T-helper 17 cell (primary cell): ENCODE measurements around the gene HRH3. TPM values are rescaled to one million over a fixed set of nuclear protein-coding genes. Genes with fewer than 3 reads are reported as not detected.

Source experiments
- ATAC-seq: fragments of 150-1000 bp; cut with Tn5 transposase; 2 replicates; pipeline ENCODE4 v1.10.0; 2021; ENCODE audit warnings: mild to moderate bottlenecking, moderate library complexity
- DNase-seq, 3 donors: peaks; one replicate each; pipeline versions ENCODE4 v3.0.0 to v3.0.0-alpha.2; 2020 to 2021
- H3K9me3 ChIP-seq: one replicate; pipeline ENCODE4 v1.7.0; 2013; ENCODE audit warnings: low read length, mild to moderate bottlenecking; ENCODE audit not compliant: control insufficient read depth, poor library complexity, severe bottlenecking
- H3K27ac Mint-ChIP-seq: one replicate; pipeline ENCODE4 v1.8.0; 2022; ENCODE audit warnings: mild to moderate bottlenecking, moderate library complexity, mixed read lengths
- H3K27me3 Mint-ChIP-seq: one replicate; pipeline ENCODE4 v1.8.0; 2022; ENCODE audit warnings: mixed read lengths
- H3K36me3 Mint-ChIP-seq: one replicate; pipeline ENCODE4 v1.8.0; 2022; ENCODE audit warnings: low read depth, mixed read lengths
- H3K4me1 Mint-ChIP-seq: one replicate; pipeline ENCODE4 v1.8.0; 2022; ENCODE audit warnings: mild to moderate bottlenecking, mixed read lengths
- H3K4me3 Mint-ChIP-seq: one replicate; pipeline ENCODE4 v1.8.0; 2022; ENCODE audit warnings: mild to moderate bottlenecking, moderate library complexity, mixed read lengths
- total RNA-seq, 4 donors: library from RNA in 2 of 4; stranded (reverse) in 2 of 4; gene quantifications; one replicate each; pipeline ENCODE4 v1.2.3 and lab custom pipeline; 2022 to 2026

The HRH3 gene
- total RNA-seq, 2 donors from 2014 or later: not detected

DNA sequence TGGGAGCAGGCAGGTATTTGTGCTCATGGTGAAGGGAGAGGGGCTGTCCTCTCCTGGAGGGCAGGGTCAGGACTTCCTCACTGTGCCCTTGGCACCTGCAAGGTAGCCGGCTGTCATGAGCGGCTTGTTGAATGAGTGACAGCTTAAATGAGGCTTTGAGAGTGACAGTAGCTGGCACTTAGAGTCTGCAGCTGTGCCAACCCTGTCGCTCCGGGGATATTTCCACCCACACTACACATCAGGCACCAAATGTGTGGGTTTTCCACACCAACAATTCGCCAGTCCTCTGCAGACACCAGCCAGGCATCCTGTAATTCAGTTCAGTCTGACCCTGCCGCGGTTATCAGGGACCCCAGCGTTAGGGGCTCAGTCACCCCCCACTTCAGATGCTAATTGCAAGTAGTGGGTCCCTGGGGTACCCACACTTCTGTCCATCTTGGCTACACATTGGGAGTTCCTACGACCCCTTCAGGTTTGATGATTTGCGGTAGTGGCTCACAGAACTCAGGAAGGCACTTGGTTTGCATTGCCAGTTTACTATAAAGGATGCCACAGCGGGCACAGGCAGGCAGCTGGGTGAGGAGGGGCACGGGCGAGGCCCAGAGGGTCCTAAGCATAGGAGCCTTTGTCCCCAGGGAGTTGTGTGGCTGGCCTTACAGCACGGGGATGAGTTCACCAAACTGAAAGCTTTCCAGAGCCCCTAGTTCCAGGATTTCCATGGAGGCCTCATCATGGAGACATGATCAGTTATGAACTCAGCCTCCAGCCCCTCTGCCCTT lies 28.1 kb downstream of the HRH3 start:
- H3K36me3 Mint-ChIP-seq: peaks cover 5% of the 10 kb centered on the region
- no peaks in the 10 kb centered on the region for H3K9me3 ChIP-seq
- peaks cover 16% of the 10 kb centered on the region for H3K4me1 Mint-ChIP-seq
- H3K4me3 Mint-ChIP-seq: no peak overlapping the region
- no peak for DNase-seq
- no peaks in the 10 kb centered on the region for H3K27me3 Mint-ChIP-seq
- H3K27ac Mint-ChIP-seq: no peak overlapping the region
- ATAC-seq: no peak

DNA sequence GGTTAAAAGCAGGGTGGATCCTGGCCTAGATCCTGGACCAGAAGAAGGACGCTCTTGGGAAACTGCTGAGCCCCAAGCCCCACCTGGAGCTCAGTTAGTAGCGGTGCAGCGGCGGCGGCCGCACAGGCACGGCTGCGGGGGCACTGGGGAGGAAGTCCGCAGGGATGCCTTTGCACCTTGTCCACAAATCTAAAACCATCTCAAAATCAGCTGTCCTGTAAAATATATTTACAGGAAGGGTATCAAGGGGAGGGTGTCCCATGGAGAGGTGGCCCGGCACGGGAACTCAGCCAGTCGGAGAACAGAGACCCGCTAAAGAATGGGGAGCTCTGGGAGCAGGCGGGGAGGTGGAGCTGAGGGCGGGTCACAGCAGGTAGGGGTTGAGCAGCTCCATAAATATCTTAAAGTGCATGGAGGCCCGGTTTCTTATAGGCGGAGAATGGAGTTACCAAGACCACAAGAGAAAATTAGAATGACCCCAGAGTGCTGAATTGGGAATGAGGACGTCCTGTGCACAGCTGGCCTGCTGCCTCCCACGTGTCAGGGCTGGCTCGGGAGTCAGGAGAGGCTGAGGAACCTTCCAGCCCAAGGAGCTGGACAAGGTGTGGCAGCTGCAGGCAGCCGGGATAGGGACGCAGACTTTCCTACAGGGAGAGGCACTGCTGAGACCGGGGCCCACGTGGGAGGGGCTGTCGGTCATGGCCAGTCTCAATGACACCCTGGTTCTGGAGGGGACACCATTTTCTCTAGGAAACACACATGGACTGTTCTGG lies 29.3 kb downstream of the HRH3 start:
- no peaks in the 10 kb centered on the region for H3K9me3 ChIP-seq
- no peaks in the 10 kb centered on the region for H3K27me3 Mint-ChIP-seq
- ATAC-seq: no peak
- peak overlapping the region; percentile 62 for H3K4me3 Mint-ChIP-seq
- no peak for DNase-seq
- H3K4me1 Mint-ChIP-seq: peaks cover 22% of the 10 kb centered on the region
- no peak overlapping the region for H3K27ac Mint-ChIP-seq
- H3K36me3 Mint-ChIP-seq: peaks cover 5% of the 10 kb centered on the region

DNA sequence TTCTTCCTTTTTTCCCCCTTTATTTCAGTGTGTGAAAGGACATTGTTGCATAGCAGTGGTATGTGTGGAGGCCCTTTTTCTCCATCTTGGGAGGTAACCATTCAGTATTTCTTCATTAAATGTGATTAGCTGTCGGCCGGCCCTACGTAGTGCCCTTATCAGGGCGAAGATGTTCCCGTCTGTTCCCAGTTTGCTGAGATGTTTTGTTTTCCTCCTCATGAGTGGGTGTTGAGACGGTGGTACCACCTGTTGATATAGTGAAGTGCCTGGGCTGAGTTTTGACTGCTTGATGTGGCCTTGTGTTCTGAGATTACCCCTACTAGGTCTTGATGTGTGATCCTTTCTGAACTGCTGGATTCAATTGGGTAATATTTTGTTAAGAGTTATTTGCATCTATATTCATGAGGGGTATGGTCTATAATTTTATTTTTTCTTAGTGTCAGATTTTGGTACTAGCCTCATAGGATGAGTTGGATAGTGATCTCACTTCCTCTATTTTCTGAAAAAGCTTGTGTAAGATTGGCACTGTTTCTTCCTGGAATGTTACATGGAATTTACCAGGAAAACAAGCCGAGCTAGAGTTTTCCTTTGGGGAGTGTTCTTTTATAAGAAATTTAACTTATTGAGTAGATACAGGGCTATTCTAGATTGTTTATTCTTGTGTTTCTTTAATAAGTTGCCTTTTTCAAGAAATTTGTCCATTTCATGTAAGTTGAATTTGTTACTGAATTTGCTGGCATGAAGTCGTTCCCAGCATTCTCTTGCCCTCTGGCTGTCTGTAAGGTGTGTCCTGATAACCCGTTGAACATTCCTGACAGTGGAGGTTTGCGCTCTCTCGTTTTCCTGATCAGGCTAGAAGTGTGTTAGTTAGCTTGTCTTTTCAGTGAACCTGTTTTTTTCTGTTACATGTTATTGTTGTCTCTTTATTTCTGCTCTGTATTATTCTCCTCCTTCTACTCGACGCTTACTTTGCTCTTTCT lies 32.9 kb downstream of the HRH3 start:
- peaks cover 2% of the 10 kb centered on the region for H3K36me3 Mint-ChIP-seq
- ATAC-seq: no peak
- H3K27ac Mint-ChIP-seq: peak overlapping the region; percentile 8
- H3K4me1 Mint-ChIP-seq: peaks cover 33% of the 10 kb centered on the region
- H3K4me3 Mint-ChIP-seq: no peak overlapping the region
- no peaks in the 10 kb centered on the region for H3K9me3 ChIP-seq
- no peak for DNase-seq
- no peaks in the 10 kb centered on the region for H3K27me3 Mint-ChIP-seq

DNA sequence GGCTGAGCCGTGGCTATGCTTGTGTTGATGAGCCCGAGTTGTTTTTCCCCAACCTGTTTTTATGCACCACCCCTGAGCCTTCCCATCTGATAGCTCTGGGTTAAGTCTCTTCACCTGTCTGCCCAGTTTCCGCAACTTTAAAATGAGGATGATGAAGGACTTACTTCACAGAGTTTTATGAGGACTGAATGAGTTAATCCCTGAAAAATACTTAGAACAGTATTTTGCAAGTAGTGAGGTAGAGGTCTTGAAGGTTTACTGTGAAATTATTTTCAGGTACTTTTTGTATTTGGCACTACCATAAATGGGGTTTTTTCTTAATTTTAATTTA lies 34.0 kb downstream of the HRH3 start:
- H3K4me3 Mint-ChIP-seq: no peak overlapping the region
- ATAC-seq (no peak), DNase-seq (no peak)
- no peak overlapping the region for H3K27ac Mint-ChIP-seq
- peaks cover 2% of the 10 kb centered on the region for H3K36me3 Mint-ChIP-seq
- H3K27me3 Mint-ChIP-seq: no peaks in the 10 kb centered on the region
- no peaks in the 10 kb centered on the region for H3K9me3 ChIP-seq
- H3K4me1 Mint-ChIP-seq: peaks cover 35% of the 10 kb centered on the region

DNA sequence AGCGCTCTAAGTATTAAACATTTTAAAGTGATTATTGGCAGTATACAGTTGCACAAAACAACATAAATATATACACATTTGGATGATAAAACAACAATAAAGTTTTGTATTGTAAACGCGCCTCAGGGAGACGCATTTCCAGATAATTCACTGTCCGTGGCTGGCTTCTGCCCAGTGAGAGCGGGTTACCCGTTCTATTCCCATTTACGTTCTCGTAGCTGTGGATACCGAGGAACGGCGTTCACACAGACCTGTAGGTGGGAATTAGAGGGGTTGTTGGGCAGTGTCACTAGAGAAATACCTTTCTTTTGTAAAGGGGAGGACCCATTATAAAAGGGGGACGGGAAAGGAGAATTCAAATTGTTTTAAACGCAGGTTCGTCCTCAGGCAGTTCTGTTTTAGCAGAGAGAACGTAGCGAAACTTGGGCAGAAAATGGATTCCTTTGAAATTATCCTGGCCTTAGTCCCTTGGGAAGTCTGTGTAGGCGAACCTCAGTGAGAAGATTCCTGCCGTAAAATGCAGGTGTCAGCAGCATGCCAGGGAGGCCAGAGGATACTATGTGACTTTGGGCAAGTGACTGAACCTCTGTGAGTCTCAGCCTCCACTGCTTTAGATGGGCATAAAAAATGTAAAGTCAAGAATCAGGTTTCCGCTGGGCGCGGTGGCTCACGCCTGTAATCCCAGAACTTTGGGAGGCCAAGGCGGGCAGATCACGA lies 36.5 kb downstream of the HRH3 start:
- H3K4me1 Mint-ChIP-seq: peaks cover 30% of the 10 kb centered on the region
- H3K36me3 Mint-ChIP-seq: no peaks in the 10 kb centered on the region
- no peak for DNase-seq
- H3K27ac Mint-ChIP-seq: peak overlapping the region; percentile 93
- H3K27me3 Mint-ChIP-seq: no peaks in the 10 kb centered on the region
- peak overlapping the region; percentile 90 for H3K4me3 Mint-ChIP-seq
- no peaks in the 10 kb centered on the region for H3K9me3 ChIP-seq
- no peak for ATAC-seq

DNA sequence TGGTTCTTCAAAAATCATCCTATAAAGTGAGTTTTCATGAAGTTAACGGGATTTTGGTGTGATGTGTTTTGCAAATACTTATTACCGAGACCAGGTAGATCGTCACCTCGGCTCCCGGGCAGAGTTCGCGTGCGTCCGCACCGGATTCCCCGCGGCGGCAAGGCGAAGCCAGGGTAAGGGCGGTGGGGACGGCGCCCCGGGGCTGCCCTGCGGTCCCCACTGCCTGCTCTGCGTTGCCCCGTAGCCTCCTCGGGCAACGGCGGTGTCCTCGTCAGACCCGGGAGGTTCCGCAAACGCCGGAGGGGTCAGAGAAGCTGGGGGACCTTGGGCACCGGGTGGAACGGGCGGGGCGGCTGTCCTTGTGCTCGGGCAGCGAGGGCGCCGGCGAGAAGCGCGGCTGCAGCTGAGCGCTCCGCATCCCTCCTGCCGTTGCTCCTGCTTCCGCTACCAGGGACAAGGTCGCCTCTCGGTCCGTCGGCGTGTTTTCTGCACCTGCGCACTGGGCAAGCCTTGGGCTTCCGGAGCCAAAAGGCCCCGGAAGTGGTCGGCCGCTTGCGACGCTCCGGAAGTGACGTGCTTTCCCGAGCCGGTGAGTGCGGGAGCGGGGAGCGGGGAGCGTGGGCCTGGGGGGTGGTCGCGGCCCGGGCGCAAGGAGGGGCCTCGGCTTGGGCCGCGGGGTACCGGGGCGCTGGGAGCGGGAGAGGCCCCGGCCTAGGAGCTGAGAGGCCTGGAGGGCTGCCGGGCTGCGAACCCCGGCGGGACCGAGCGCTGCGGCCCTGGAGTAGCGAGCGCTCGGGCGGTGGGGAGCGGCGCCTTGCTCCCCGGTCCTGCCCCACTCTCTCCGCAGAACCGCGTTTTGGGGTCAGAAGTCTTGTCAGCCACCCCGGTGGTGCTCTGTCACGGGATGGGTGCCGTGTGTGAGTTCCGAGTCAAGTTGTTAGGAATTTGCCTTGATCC lies 37.3 kb downstream of the HRH3 start, which contains the start of gene MTG2:
Gene MTG2, plus strand, starts transcription at position 560 of the 957 bp plus-strand sequence. CDS start 10,393 bp downstream, outside the sequence.
- Mint-ChIP-seq H3K27me3 (no peaks in the 10 kb centered on the region), H3K27ac (peak within 1 kb of the TSS; percentile 93), H3K4me1 (peaks cover 29% of the 10 kb centered on the region), H3K36me3 (no peaks in the 10 kb centered on the region), H3K4me3 (peak within 1 kb of the TSS; percentile 90)
- DNase-seq: peak; percentile 85 to 89 (median 87)
- ATAC-seq: peak; percentile 94
- no peaks in the 10 kb centered on the region for H3K9me3 ChIP-seq

DNA sequence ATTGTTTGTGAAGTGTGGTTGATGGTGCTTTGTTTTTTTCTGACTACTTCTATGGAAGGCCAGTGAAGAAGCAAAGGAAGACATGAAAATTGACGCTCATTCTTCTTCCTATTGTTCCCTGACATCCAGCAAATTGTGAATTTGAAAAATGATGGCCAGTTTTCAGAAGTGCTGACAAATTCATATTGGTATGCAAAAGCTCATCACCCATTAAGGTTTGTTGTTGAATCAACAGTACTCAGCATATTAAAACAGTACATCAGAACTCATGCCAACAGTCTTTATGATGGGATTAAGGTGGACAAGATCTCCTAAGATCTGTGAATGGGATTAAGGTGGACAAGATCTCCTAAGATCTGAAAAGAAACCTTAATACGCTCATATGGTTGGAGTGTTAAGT lies 38.3 kb downstream of the HRH3 start:
- H3K9me3 ChIP-seq: no peaks in the 10 kb centered on the region
- no peak for DNase-seq
- Mint-ChIP-seq H3K27ac (peak overlapping the region; percentile 93), H3K4me3 (peak overlapping the region; percentile 90), H3K27me3 (no peaks in the 10 kb centered on the region), H3K36me3 (no peaks in the 10 kb centered on the region), H3K4me1 (peaks cover 21% of the 10 kb centered on the region)
- no peak for ATAC-seq

DNA sequence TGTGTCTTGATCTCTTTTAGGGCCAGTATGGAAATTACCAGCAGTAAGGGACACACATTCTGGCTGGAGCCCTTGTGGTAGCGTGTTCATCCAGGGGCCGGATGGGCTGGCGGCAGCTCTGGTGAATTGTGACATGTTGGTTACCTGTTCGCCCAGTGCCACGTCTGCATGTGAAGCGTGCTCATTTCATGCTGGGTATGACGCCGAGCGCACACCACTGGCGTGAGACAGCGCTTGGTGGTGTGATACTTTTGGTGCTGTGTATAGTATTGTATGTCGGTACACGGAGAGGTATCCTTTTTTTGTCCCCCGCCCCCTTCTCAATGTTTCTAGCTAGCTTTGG lies 40.9 kb downstream of the HRH3 start:
- no peak for DNase-seq
- peaks cover 5% of the 10 kb centered on the region for H3K36me3 Mint-ChIP-seq
- H3K27me3 Mint-ChIP-seq: no peaks in the 10 kb centered on the region
- no peak overlapping the region for H3K27ac Mint-ChIP-seq
- ATAC-seq: no peak
- H3K9me3 ChIP-seq: no peaks in the 10 kb centered on the region
- peaks cover 9% of the 10 kb centered on the region for H3K4me1 Mint-ChIP-seq
- H3K4me3 Mint-ChIP-seq: no peak overlapping the region

DNA sequence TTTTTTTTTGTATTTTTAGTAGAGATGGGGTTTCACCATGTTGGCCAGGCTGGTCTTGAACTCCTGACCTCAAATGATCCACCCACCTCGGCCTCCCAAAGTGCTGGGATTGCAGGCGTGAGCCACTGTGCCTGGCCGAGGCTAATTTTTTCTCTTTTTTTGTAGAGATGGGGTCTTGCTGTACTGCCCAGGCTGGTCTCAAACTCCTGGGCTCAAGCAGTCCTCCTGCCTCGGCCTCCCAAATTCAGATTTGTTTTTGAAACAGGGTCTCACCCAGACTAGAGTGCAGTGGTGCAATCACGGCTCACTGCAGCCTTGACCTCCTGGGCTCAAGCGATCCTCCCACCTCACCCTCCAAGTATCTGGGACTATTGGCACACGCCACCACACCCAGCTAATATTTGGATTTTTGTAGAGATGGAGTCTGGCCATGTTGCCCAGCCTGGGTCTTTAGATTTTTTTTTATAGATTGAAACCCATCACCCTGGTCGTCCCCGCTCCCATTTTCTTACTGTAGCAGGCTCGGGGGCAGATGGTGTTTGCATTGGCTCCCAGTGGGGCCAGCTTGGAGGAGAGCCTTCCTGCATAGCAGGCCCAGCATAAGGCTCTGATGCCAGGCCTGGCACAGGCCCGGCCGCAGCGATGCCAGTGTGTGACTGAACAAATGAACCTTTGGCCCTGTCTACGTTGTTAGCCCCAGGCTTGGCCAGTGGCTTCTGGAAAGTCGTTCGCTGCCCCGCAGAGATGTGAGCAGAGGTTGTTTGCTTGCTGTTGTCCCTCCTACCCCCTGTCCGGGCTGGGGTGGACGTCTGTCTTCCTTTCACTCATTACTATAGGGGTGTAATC lies 41.5 kb downstream of the HRH3 start:
- H3K36me3 Mint-ChIP-seq: peaks cover 8% of the 10 kb centered on the region
- ATAC-seq (no peak), DNase-seq (no peak)
- no peaks in the 10 kb centered on the region for H3K9me3 ChIP-seq
- no peak overlapping the region for H3K4me3 Mint-ChIP-seq
- H3K4me1 Mint-ChIP-seq: peaks cover 4% of the 10 kb centered on the region
- no peak overlapping the region for H3K27ac Mint-ChIP-seq
- no peaks in the 10 kb centered on the region for H3K27me3 Mint-ChIP-seq

DNA sequence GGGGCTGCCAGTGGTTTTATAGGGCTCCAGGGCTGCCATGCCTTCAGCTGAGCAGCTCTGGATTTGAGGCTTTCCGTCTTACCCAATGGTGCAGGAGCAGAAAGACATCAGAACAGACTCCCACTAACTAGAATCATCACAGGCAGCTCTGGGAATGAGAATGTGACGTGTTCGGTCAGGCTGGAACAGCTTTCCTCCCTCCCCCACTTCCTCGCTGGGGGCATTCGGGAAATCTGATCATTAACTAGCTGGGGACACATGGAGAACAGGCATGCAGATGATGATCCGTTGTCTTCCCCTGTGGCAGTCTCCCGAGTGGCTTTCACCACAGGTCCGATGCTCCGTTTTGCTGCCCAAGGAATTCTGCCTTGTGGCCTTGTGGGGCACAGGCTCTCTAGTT lies 42.8 kb downstream of the HRH3 start:
- peak overlapping the region; percentile 47 for H3K27ac Mint-ChIP-seq
- no peaks in the 10 kb centered on the region for H3K9me3 ChIP-seq
- H3K36me3 Mint-ChIP-seq: peaks cover 8% of the 10 kb centered on the region
- ATAC-seq (no peak), DNase-seq (no peak)
- H3K4me1 Mint-ChIP-seq: peaks cover 2% of the 10 kb centered on the region
- H3K4me3 Mint-ChIP-seq: no peak overlapping the region
- no peaks in the 10 kb centered on the region for H3K27me3 Mint-ChIP-seq

DNA sequence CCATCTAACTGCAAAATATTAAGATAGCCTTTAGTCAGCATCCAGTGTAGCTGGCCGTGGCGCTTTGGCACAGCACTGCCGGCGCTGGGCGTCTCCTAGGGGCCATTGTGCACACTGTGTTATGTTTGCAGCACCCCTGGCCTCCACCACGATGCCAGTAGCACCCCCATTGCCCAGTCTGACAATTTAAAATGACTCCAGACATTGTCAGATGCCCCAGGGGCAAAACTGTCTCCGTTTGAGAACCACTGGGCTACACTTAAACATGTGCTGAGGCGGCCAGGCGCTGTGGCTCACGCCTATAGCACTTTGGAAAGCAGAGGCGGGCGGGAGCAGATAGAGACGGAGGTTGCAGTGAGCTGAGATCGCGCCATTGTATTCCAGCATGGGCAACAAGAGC lies 43.2 kb downstream of the HRH3 start:
- H3K27ac Mint-ChIP-seq: peak overlapping the region; percentile 47
- no peak for ATAC-seq
- no peaks in the 10 kb centered on the region for H3K27me3 Mint-ChIP-seq

More for the DNA sequence above, 43.2 kb downstream of the HRH3 start:
- no peak for DNase-seq
- no peak overlapping the region for H3K4me3 Mint-ChIP-seq
- no peaks in the 10 kb centered on the region for H3K9me3 ChIP-seq
- peaks cover 2% of the 10 kb centered on the region for H3K4me1 Mint-ChIP-seq
- peaks cover 8% of the 10 kb centered on the region for H3K36me3 Mint-ChIP-seq
